Measurements from ENCODE around the gene AKTIP.
"Not testable (repeated sequence)": the region's sequence is repeated elsewhere in the genome, so short reads cannot be mapped to it uniquely, and the experiment has no call there.

AKTIP gene

GRCh38 chr16:53502331-53503269 is at the start of gene AKTIP:
AKTIP (minus strand) TSS chr16:53503209; CDS start chr16:53500259, 2,950 bp downstream.
- peak; percentile 53 for DNase-seq

DNA sequence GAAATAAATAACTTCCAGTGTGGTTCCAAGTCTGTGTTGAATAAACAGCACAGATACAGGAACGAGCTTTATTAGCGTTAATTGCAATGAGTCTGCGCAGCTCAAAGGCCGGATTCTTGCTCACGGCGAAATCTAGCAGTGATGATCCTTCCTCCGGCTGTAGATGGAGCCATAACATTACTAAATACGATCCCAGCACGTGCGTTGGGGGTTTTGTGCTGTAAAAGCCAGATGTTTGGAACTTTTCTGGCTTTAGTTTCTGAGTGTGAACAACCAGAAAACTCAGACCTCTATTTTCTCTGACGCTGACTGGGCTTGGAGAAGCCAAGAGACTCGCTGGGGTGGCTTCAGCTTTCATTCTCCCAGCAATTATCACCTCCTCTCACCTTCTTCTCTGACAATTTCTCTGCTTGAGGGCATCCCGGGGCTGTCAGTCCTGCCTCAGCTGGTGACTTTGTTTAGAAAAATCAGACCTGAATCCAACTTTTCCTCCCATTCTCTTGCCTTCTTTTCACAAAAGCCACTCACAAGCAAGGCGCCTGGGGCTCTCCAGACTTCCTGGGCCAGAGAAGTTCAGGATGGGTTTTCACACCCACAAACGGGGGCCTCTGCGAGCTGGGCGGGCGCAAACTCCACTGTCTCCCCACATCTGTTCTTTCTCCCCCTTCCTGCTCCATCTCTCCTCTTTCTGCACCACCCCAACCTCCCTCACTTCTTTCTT is 47.1 kb upstream of the AKTIP start:
- peak; percentile 72 for DNase-seq

DNA sequence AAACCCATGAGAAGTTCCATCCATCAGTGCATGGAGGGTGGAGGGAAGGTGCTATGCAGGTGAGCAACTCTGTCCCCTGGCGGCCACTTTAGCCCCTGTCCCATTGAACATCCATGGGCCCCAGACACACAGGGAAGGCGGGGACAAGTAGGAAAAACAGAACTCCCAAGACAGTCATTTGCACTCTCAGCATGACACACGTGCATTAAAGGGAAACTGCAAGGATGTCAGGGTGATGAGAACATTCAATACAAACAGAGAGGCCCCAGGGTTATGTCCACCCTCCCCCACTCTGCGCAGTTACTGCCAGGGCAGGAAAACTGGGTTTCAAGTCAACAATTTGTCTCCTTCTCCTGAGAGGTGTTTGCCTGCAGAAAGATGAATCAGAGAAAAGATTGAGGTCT is 44.0 kb upstream of the AKTIP start:
- DNase-seq: no peak

- DNase-seq: no peak
Measured at GRCh38 chr16:53545433-53545832, 42.4 kb upstream of the AKTIP start.

- no peak for DNase-seq
Measured at GRCh38 chr16:53542283-53542682, 39.3 kb upstream of the AKTIP start.

GRCh38 chr16:53541326-53541725 is 38.3 kb upstream of the AKTIP start:
- DNase-seq: no peak

DNA sequence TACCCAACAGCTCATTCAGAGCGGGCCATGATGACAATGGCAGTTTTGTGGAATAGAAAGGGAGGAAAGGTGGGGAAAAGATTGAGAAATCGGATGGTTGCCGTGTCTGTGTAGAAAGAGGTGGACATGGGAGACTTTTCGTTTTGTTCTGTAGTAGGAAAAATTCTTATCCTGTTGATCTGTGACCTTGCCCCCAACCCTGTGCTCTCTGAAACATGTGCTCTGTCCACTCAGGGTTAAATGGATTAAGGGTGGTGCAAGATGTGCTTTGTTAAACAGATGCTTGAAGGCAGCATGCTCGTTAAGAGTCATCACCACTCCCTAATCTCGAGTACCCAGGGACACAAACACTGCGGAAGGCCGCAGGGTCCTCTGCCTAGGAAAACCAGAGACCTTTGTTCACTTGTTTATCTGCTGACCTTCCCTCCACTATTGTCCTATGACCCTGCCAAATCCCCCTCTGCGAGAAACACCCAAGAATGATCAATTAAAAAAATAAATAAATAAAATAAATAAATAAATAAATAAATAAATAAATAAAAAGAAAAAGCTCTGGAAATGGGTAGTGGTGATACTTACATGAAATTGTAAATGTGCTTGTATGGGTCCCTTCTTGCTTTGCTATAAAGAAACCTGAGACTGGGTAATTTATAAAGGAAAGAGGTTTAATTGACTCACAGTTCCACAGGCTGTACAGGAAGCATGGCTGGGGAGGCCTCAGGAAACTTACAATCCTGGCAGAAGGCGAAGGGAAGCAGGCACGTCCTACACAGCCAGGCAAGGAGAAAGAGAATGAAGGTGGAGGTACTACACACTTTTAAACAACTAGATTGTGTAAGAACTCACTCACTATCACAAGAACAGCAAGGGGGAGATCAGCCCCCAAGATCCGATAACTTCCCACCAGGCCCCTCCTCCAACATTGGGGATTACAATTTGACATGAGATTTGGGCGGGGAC is 37.0 kb upstream of the AKTIP start:
- DNase-seq: not testable (repeated sequence)

- not testable (repeated sequence) for DNase-seq
Measured at GRCh38 chr16:53539346-53539745, 36.3 kb upstream of the AKTIP start.

- no peak for DNase-seq
Measured at GRCh38 chr16:53537626-53538025, 34.6 kb upstream of the AKTIP start.

GRCh38 chr16:53534206-53534605 is 31.2 kb upstream of the AKTIP start:
- DNase-seq: no peak

DNA sequence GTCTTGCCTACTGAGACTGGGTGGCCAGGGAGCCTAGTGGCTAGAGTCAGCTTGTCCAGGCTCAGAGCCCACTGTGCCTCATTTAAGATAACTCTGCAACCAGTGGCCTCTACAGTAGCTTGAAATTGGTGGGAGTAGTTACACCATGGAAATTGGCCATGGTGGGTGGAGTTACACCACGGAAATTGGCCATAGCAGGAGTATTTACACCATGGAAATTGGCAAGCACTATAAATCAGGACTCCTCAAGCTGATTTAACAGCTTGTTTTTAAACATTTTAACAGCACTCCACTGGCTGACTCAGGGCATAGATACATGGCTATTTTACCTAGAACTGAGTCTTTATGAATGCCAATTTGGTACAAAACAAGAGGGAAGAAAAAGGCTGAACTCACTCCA is 27.7 kb upstream of the AKTIP start:
- DNase-seq: no peak

DNA sequence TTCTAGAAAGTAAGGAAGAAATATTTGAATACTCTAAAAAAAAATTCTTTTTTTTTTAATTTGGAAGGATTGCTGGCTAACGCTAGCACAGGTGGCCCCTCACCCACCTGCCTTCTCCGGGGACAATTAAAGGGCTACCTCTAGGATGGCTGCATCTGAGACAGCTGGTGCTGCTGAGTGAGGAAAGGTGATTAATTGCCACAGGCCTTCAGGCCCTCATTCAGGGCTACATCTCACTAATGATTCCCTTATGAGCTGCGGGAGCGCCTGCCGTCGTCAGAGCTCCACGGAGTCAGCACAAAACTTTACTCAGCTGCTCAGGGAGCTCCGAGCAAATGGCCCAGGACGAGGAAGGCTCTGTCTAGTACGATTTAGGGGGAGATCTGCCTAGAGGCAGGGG is 27.0 kb upstream of the AKTIP start:
- DNase-seq: peak; percentile 57

DNA sequence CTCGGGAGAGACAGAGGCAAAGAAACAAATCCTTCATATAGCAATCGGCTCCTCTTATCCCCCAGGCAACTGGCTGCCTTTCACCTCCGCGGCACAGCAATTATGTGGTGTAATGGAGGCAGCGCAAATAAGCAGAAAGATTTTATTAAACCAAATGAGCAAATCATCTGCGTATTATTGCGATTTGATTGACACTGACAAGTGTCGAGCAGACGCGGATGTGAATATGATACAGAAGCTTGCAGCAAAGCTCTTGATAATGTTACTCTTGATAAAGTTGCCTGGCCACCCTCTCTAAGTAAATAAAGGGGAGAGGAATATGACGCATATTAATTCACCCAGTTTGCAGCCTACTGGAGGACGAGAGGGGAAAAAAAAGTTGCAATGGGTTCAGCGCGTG is 26.5 kb upstream of the AKTIP start:
- peak; percentile 45 for DNase-seq

DNA sequence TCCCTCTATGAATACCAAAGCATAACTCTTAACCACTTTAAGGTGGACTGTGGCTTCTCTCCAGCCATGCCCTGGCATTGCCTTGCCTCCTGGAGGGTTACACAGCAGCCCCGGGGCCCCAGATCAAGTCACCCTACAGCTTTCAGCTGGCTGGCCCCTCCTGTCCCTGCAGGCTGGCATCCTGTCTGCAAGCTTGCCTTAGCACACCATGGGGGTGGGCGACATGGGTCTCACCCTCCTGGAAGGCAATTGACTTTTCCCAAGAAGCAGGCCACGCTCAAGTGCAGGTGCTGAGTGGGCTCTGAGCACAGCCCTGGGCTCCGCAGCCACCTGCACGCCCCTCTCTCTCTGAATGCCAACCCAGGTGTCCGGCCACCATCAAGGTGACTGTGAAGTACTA is 25.8 kb upstream of the AKTIP start:
- no peak for DNase-seq

- no peak for DNase-seq
Measured at GRCh38 chr16:53523971-53524548, 21.1 kb upstream of the AKTIP start.

GRCh38 chr16:53523126-53523804 is 20.3 kb upstream of the AKTIP start:
- DNase-seq: no peak

DNA sequence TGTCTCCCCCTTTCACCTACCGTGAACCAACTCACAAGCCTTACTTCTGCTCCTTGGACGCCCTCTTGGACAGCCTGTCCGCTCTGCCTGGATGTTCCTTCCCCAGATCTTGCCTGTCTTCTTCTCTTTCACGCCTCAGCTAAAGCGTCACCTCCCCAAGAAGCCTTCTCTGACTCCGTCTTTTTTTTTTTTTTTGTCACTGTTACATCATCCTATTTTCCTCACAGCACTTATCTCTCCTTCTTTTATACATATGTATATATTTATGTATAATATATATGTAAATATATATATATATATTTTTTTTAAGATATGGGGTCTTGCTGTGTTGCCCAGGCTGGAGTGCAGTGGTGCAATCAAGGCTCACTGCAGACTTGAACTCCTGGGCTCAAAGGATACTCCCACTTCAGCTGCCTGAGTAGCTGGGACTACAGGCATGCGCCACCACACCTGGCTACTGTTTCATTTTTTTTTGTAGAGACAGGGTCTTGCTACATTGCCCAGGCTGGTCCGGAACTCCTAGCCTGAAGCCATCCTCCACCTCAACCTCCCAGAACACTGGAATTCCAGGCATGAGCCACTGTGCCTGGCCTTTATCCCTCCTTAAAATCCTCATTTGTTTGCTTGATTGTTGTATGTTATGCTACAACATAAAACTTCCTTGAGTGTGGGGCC is 16.5 kb upstream of the AKTIP start:
- no peak for DNase-seq

DNA sequence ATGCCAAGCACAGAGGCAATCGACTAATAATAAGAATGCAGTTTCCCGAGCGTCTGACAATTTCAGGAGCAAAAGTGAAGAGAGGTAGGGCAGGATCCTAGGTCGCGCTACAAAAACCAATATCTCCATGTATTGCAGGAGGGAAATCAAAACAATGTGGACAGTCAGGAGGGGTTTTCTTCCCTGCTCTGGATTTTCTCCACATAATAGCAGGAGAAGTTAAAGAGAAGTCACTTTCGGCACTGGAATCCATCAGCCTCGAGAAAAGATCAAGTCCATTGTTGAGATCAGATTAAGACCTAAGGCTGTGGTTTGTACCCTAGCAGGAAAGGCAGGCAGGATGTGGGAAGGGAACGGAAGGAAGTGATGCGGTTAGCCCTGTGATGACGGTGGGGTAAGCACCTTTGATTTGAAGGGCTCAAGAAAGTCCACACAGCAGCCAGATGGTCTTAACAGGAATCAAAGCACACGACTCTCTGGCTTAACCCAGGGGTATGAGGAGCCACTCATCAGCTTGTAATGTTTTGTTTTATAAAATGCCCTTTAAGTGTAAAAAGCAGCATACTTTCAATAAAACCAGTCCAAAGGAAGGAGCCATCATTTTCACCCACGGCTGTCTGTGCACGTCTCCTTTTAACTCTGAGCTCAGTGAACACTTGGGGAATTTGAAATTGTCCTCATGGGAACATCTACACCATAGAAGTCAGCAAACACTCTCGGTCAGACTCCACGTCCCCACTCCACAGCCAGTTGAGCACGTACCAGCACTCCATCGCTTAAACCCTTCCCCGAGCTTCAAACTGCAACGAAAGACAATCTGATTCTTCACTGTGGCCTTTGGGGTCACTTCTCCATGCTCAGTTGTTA is 15.8 kb upstream of the AKTIP start:
- DNase-seq: no peak

- no peak for DNase-seq
Measured at GRCh38 chr16:53517851-53518250, 14.8 kb upstream of the AKTIP start.

GRCh38 chr16:53515811-53516210 is 12.8 kb upstream of the AKTIP start:
- no peak for DNase-seq
